BE2C (cell line): ENCODE data around the gene SPAG9.

ENCODE experiments used
- DNase-seq: peaks from one replicate; pipeline ENCODE4 v3.0.0-alpha.2; 2020
- H3K27me3 ChIP-seq: fragments of 250-450 bp; sonication (Bioruptor Pico); 2 replicates; pipeline ENCODE4 v1.5.1; 2020; ENCODE audit warnings: mild to moderate bottlenecking
- H3K36me3 ChIP-seq: fragments of 250-450 bp; sonication (Bioruptor Pico); 2 replicates; pipeline ENCODE4 v1.5.1; 2020; ENCODE audit warnings: mild to moderate bottlenecking
- H3K4me1 ChIP-seq: fragments of 250-450 bp; sonication (Bioruptor Pico); 2 replicates; pipeline ENCODE4 v1.5.1; 2020
- H3K4me3 ChIP-seq: 2 replicates; pipeline ENCODE4 v1.5.1; 2011; ENCODE audit warnings: low read depth, low read length
- H3K9me3 ChIP-seq: fragments of 250-450 bp; sonication (Bioruptor Pico); 2 replicates; pipeline ENCODE4 v1.5.1; 2020
- TF ChIP-seq, protein P1 (sequence below): IDR thresholded peaks from 2 replicates; pipeline ENCODE4 v1.5.1; 2012; ENCODE audit warnings: mild to moderate bottlenecking, low read depth, low read length

Gene SPAG9

GRCh38 chr17:51144266-51145022, 23.8 kb upstream of the SPAG9 start:
- DNase-seq, result no peak
- TF ChIP-seq, protein P1, sequence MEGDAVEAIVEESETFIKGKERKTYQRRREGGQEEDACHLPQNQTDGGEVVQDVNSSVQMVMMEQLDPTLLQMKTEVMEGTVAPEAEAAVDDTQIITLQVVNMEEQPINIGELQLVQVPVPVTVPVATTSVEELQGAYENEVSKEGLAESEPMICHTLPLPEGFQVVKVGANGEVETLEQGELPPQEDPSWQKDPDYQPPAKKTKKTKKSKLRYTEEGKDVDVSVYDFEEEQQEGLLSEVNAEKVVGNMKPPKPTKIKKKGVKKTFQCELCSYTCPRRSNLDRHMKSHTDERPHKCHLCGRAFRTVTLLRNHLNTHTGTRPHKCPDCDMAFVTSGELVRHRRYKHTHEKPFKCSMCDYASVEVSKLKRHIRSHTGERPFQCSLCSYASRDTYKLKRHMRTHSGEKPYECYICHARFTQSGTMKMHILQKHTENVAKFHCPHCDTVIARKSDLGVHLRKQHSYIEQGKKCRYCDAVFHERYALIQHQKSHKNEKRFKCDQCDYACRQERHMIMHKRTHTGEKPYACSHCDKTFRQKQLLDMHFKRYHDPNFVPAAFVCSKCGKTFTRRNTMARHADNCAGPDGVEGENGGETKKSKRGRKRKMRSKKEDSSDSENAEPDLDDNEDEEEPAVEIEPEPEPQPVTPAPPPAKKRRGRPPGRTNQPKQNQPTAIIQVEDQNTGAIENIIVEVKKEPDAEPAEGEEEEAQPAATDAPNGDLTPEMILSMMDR, result no peak
- no peak overlapping the region for H3K4me3 ChIP-seq
- H3K27me3 ChIP-seq, result no peaks in the 10 kb centered on the region
- no peaks in the 10 kb centered on the region for H3K4me1 ChIP-seq
- no peaks in the 10 kb centered on the region for H3K9me3 ChIP-seq
- no peaks in the 10 kb centered on the region for H3K36me3 ChIP-seq

- no peak for DNase-seq
- Histone ChIP-seq H3K4me3 (no peak overlapping the region), H3K4me1 (no peaks in the 10 kb centered on the region), H3K36me3 (no peaks in the 10 kb centered on the region), H3K27me3 (no peaks in the 10 kb centered on the region), H3K9me3 (no peaks in the 10 kb centered on the region)
- TF ChIP-seq, protein P1, result no peak
Observed at GRCh38 chr17:51142597-51142996, 21.9 kb upstream of the SPAG9 start.

DNA sequence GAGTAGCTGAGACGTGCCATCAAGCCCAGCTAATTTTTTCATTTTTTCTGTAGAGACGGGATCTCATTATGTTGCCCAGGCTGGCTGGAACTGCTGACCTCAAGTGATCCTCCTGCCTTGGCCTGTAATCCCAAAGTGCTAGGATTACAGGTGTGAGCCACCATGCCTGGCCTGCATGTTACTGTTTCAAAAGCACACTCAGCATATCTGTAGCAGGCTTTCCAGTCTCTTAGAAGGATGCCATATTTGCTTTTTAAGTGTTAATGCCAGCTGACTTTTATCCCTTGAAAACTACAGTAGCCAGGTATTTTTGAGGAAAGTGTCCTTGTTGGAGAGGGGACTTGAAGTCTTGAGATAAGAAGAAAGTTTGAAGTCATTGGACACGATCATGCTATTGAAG, 15.3 kb upstream of the SPAG9 start:
- TF ChIP-seq, protein P1, result no peak
- Histone ChIP-seq H3K27me3 (no peaks in the 10 kb centered on the region), H3K4me1 (no peaks in the 10 kb centered on the region), H3K4me3 (no peak overlapping the region), H3K36me3 (no peaks in the 10 kb centered on the region), H3K9me3 (no peaks in the 10 kb centered on the region)
- no peak for DNase-seq

DNA sequence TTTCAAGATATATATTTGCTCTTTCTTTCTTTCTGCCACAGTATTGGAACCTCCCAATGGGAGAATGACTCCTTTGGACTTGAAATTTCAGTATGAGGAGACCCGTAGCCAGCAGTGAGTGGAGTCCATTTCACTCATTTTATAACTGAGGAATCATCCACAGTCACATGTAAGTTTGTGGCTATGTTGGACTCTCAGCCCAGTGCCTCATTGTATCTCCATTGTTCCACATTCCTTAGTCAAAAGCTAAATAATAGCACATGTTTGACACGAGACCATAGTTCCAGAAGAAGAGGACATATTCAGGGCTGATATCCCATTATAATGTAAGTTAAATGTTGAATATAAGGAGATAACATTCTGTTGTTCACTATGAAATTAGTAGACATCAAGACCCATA, 12.7 kb upstream of the SPAG9 start:
- TF ChIP-seq, protein P1, result no peak
- Histone ChIP-seq H3K9me3 (no peaks in the 10 kb centered on the region), H3K4me3 (no peak overlapping the region), H3K36me3 (no peaks in the 10 kb centered on the region), H3K27me3 (no peaks in the 10 kb centered on the region), H3K4me1 (no peaks in the 10 kb centered on the region)
- DNase-seq, result no peak

DNA sequence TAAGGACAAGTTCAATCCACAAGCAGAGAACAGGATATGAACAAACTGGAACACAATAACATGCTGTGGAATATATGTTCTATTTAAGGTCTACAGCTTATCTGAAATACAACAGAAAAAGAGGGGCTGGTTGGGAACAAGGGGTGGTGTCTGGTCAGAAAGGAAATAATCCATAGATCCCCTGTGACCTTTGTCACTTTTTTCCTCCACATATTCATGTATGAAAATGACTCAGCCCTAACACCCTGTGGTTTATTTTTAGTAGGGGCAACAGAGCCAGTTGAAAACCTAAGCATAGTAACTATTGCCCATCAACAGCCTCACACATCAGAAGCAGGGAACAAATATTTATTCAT, 12.3 kb upstream of the SPAG9 start:
- no peaks in the 10 kb centered on the region for H3K4me1 ChIP-seq
- TF ChIP-seq, protein P1, result no peak
- H3K9me3 ChIP-seq, result no peaks in the 10 kb centered on the region
- H3K4me3 ChIP-seq, result no peak overlapping the region
- no peaks in the 10 kb centered on the region for H3K27me3 ChIP-seq
- H3K36me3 ChIP-seq, result no peaks in the 10 kb centered on the region
- DNase-seq, result no peak

GRCh38 chr17:51128076-51128475, 7.4 kb upstream of the SPAG9 start:
- Histone ChIP-seq H3K36me3 (no peaks in the 10 kb centered on the region), H3K9me3 (no peaks in the 10 kb centered on the region), H3K4me3 (no peak overlapping the region), H3K4me1 (no peaks in the 10 kb centered on the region), H3K27me3 (no peaks in the 10 kb centered on the region)
- TF ChIP-seq, protein P1, result no peak
- DNase-seq, result no peak
